Osteocyte (in vitro differentiated cells): ENCODE measurements around the gene LY86. TPM values are rescaled to one million over a fixed set of nuclear protein-coding genes. Genes with fewer than 3 reads are reported as not detected.

ENCODE experiments used
- DNase-seq: peaks from one replicate; pipeline ENCODE4 v3.0.0; 2021; ENCODE audit warnings: mixed read lengths; ENCODE audit not compliant: unreplicated experiment; ENCODE audit errors: extremely low spot score
- H3K27ac Mint-ChIP-seq: one replicate; pipeline ENCODE4 v1.8.0; 2021; ENCODE audit warnings: mild to moderate bottlenecking, mixed read lengths; ENCODE audit not compliant: unreplicated experiment
- H3K27me3 Mint-ChIP-seq: one replicate; pipeline ENCODE4 v1.8.0; 2021; ENCODE audit warnings: mixed read lengths; ENCODE audit not compliant: unreplicated experiment
- H3K36me3 Mint-ChIP-seq: one replicate; pipeline ENCODE4 v1.8.0; 2021; ENCODE audit warnings: mixed read lengths; ENCODE audit not compliant: unreplicated experiment
- H3K4me1 Mint-ChIP-seq: one replicate; pipeline ENCODE4 v1.8.0; 2021; ENCODE audit warnings: mixed read lengths; ENCODE audit not compliant: unreplicated experiment
- H3K4me3 Mint-ChIP-seq: one replicate; pipeline ENCODE4 v1.8.0; 2021; ENCODE audit warnings: mild to moderate bottlenecking, moderate library complexity, mixed read lengths; ENCODE audit not compliant: unreplicated experiment
- H3K9me3 Mint-ChIP-seq: one replicate; pipeline ENCODE4 v1.8.0; 2021; ENCODE audit warnings: mixed read lengths; ENCODE audit not compliant: unreplicated experiment
- total RNA-seq: library from RNA; stranded (reverse); gene quantifications from 2 replicates; pipeline ENCODE4 v1.2.1, GENCODE V29; 2021
- TF ChIP-seq, protein P1 (sequence below): fragments of 200-600 bp; sonication (generic); IDR thresholded peaks from 2 replicates; pipeline ENCODE4 v1.5.0; 2021; ENCODE audit warnings: antibody characterized with exemption, mild to moderate bottlenecking, moderate library complexity

LY86 gene
- total RNA-seq, 1 donor from 2014 or later: not detected

DNA sequence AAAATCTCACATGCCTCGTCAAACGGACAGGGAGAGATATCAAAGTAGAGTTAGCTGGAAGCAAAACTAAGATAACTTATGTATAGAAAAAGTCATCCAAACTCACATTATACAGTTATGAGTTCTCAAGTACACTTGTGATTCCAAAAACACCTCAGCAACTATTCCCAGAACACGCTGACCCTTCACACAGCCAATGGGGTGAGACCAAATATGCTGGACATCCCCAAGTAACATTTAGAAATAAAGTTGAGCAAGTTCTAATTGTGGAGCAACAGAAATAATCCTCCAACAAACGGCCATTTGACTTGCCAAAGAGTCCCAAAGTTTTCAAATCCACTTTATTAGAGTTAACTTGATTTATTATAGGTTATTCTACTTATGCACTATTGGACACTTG, 52.4 kb downstream of the LY86 start:
- Mint-ChIP-seq H3K27ac (no peak overlapping the region), H3K9me3 (no peaks in the 10 kb centered on the region), H3K27me3 (no peaks in the 10 kb centered on the region), H3K4me1 (no peaks in the 10 kb centered on the region), H3K4me3 (no peak overlapping the region), H3K36me3 (no peaks in the 10 kb centered on the region)
- no peak for DNase-seq
- TF ChIP-seq, protein P1, sequence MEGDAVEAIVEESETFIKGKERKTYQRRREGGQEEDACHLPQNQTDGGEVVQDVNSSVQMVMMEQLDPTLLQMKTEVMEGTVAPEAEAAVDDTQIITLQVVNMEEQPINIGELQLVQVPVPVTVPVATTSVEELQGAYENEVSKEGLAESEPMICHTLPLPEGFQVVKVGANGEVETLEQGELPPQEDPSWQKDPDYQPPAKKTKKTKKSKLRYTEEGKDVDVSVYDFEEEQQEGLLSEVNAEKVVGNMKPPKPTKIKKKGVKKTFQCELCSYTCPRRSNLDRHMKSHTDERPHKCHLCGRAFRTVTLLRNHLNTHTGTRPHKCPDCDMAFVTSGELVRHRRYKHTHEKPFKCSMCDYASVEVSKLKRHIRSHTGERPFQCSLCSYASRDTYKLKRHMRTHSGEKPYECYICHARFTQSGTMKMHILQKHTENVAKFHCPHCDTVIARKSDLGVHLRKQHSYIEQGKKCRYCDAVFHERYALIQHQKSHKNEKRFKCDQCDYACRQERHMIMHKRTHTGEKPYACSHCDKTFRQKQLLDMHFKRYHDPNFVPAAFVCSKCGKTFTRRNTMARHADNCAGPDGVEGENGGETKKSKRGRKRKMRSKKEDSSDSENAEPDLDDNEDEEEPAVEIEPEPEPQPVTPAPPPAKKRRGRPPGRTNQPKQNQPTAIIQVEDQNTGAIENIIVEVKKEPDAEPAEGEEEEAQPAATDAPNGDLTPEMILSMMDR: no peak

GRCh38 chr6:6643398-6643797, 54.9 kb downstream of the LY86 start:
- Mint-ChIP-seq H3K36me3 (no peaks in the 10 kb centered on the region), H3K27ac (no peak overlapping the region), H3K9me3 (no peaks in the 10 kb centered on the region)

DNA sequence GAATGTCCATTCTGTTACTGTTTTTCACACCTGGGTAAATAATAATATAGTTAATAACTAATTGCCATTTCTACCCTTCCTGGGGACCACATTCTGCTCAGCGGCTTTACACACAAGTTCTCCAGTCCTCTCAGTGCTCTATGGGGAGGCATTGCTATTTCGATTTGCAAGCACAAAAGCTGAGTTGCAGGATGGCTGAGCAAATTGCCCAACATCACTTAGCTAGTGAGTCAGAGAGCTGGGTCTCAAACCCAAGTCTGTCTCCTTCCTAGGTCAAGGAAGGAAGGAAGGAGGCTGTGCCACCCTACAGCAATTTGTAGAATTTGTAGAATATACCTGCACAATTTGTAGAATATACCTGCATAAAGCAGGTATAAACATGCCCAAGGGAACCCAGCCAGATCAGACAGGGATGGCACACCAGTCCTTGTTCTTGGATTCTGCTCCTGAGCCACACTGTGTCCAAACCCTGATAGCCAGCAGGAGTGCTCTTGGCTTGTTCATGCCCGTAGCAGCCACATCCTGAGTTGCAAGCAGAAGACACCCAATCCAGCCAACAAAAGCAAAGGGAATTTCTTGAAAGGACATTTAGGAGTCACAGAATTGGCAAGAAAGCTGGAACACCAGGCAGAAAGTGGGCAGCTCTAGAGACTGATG, 56.9 kb downstream of the LY86 start:
- no peaks in the 10 kb centered on the region for H3K9me3 Mint-ChIP-seq
- H3K27ac Mint-ChIP-seq: no peak overlapping the region
- no peaks in the 10 kb centered on the region for H3K27me3 Mint-ChIP-seq
- TF ChIP-seq, protein P1: no peak
- H3K4me1 Mint-ChIP-seq: no peaks in the 10 kb centered on the region
- no peak overlapping the region for H3K4me3 Mint-ChIP-seq
- no peak for DNase-seq
- H3K36me3 Mint-ChIP-seq: no peaks in the 10 kb centered on the region

More at GRCh38 chr6:6643398-6643797, 54.9 kb downstream of the LY86 start:
- TF ChIP-seq, protein P1: no peak
- Mint-ChIP-seq H3K27me3 (no peaks in the 10 kb centered on the region), H3K4me3 (no peak overlapping the region), H3K4me1 (no peaks in the 10 kb centered on the region)
- DNase-seq: no peak

GRCh38 chr6:6646384-6646783, 57.9 kb downstream of the LY86 start:
- TF ChIP-seq, protein P1: no peak

DNA sequence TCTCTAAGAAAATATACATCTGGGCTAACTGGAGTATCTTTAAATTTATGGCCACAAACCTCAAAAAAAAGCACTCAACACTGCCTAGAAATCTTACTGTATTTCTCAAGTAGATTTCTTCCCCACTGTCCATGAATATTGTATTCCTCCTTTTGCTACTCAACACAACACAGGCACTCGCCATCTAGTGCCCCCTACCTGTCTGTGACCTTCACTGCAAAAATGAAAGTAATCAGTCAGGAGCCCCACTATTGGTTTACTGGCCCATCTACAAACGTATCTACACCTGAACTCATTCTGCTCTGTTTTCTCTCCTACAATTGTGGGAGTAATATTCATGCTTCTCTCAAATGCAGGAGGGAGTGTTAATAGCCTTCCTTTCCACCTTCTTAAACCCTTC, 58.3 kb downstream of the LY86 start:
- DNase-seq: no peak
- TF ChIP-seq, protein P1: no peak
- H3K36me3 Mint-ChIP-seq: no peaks in the 10 kb centered on the region
- H3K9me3 Mint-ChIP-seq: no peaks in the 10 kb centered on the region
- H3K27me3 Mint-ChIP-seq: no peaks in the 10 kb centered on the region
- H3K4me1 Mint-ChIP-seq: no peaks in the 10 kb centered on the region
- no peak overlapping the region for H3K27ac Mint-ChIP-seq
- no peak overlapping the region for H3K4me3 Mint-ChIP-seq

More at GRCh38 chr6:6646384-6646783, 57.9 kb downstream of the LY86 start:
- H3K27ac Mint-ChIP-seq: no peak overlapping the region
- H3K9me3 Mint-ChIP-seq: no peaks in the 10 kb centered on the region
- H3K4me3 Mint-ChIP-seq: no peak overlapping the region
- no peaks in the 10 kb centered on the region for H3K4me1 Mint-ChIP-seq
- H3K27me3 Mint-ChIP-seq: no peaks in the 10 kb centered on the region
- no peak for DNase-seq
- no peaks in the 10 kb centered on the region for H3K36me3 Mint-ChIP-seq
